HG02588 (cell line): ENCODE data around the gene NMT2.
A peak's percentile ranks its signal among the peaks of the same experiment; 100 is the strongest.
"Not testable (repeated sequence)": the region's sequence is repeated elsewhere in the genome, so short reads cannot be mapped to it uniquely, and the experiment has no call there.

ENCODE experiments used
- ATAC-seq: cut with Tn5 transposase; IDR thresholded peaks from one replicate; pipeline ENCODE4 v1.9.1; 2021; ENCODE audit warnings: mild to moderate bottlenecking, moderate library complexity; ENCODE audit not compliant: unreplicated experiment

NMT2 gene

GRCh38 chr10:15168291-15168785 is at the start of gene NMT2:
Gene NMT2 (minus strand): TSS chr10:15168693. CDS start chr10:15168612, 81 bp downstream.
- peak; percentile 91 for ATAC-seq

- ATAC-seq: no peak
Observed at GRCh38 chr10:15216700-15217099, 48.2 kb upstream of the NMT2 start.

- no peak for ATAC-seq
Observed at GRCh38 chr10:15214237-15214636, 45.7 kb upstream of the NMT2 start.

- ATAC-seq: no peak
Observed at GRCh38 chr10:15213461-15213861, 45.0 kb upstream of the NMT2 start.

- no peak for ATAC-seq
Observed at GRCh38 chr10:15211464-15211979, 43.0 kb upstream of the NMT2 start.

GRCh38 chr10:15210521-15210920 is 42.0 kb upstream of the NMT2 start:
- ATAC-seq: no peak

- peak; percentile 53 for ATAC-seq
Observed at GRCh38 chr10:15209827-15210509, 41.5 kb upstream of the NMT2 start.

- ATAC-seq: no peak
Observed at GRCh38 chr10:15208221-15208620, 39.7 kb upstream of the NMT2 start.

GRCh38 chr10:15207410-15207809 is 38.9 kb upstream of the NMT2 start:
- ATAC-seq: not testable (repeated sequence)

- ATAC-seq: no peak
Observed at GRCh38 chr10:15202639-15203038, 34.1 kb upstream of the NMT2 start.

- ATAC-seq: not testable (repeated sequence)
Observed at GRCh38 chr10:15202301-15202621, 33.8 kb upstream of the NMT2 start.

GRCh38 chr10:15201589-15202300 is 33.3 kb upstream of the NMT2 start:
- ATAC-seq: no peak

GRCh38 chr10:15200626-15201025 is 32.1 kb upstream of the NMT2 start:
- ATAC-seq: no peak

- no peak for ATAC-seq
Observed at GRCh38 chr10:15197911-15198310, 29.4 kb upstream of the NMT2 start.

- no peak for ATAC-seq
Observed at GRCh38 chr10:15197276-15197675, 28.8 kb upstream of the NMT2 start.

GRCh38 chr10:15196021-15196834 is 27.7 kb upstream of the NMT2 start:
- no peak for ATAC-seq

GRCh38 chr10:15189133-15189885 is 20.8 kb upstream of the NMT2 start:
- no peak for ATAC-seq

- no peak for ATAC-seq
Observed at GRCh38 chr10:15188603-15189002, 20.1 kb upstream of the NMT2 start.

GRCh38 chr10:15183689-15184481 is 15.4 kb upstream of the NMT2 start:
- ATAC-seq: no peak
